Measurements from ENCODE around the gene TMOD3. TPM values are rescaled to one million over a fixed set of nuclear protein-coding genes. Genes with fewer than 3 reads are reported as not detected.

The TMOD3 gene
- total and polyA plus RNA-seq, 2 of the 4 experiments (the other 2 are of a cell fraction): 10.7 to 22.0 TPM

- peaks cover 16% of the 10 kb centered on the region for H3K36me3 ChIP-seq (ENCODE audit: control insufficient read depth, insufficient read depth, low read length)
- no peak overlapping the region for H3K4ac ChIP-seq (ENCODE audit: low read depth, low read length)
- no peak overlapping the region for H3K56ac ChIP-seq (ENCODE audit: extremely low read depth, insufficient read depth, low read length)
- H2BK5ac ChIP-seq (ENCODE audit: low read depth, low read length, poor library complexity, severe bottlenecking): peak overlapping the region; percentile 43
- peaks cover 14% of the 10 kb centered on the region for H3K4me1 ChIP-seq (ENCODE audit: control insufficient read depth, insufficient read depth, low read length)
- no peak overlapping the region for H2BK20ac ChIP-seq (ENCODE audit: low read depth, low read length)
- ChIA-PET POLR2A (ENCODE audit: unreplicated experiment) (no interaction called here), CTCF (no interaction called here)
- ATAC-seq (ENCODE audit: low read depth): peak; percentile 84
- no peak overlapping the region; the same call in 1 of the 2 replicates for H3K23ac ChIP-seq (ENCODE audit: low read depth, low read length)
- H4K8ac ChIP-seq (ENCODE audit: low read depth in 2 of 2, low read length in 2 of 2): no peak overlapping the region
- 0 out of 2 replicates have a peak overlapping the region, but pooled peaks have one; percentile 0 for H4K91ac ChIP-seq (ENCODE audit: insufficient read depth, low read depth, low read length)
- DNase-seq: peak; percentile 91
- no peaks in the 10 kb centered on the region for H4K20me1 ChIP-seq (ENCODE audit: insufficient read depth, low read length)
- no peak overlapping the region for H2BK15ac ChIP-seq (ENCODE audit: low read depth, low read length)
- no peak overlapping the region for H3K9ac ChIP-seq (ENCODE audit: low read depth, low read length)
- H3K14ac ChIP-seq (replicated peaks; ENCODE audit: low read depth, low read length): no peak overlapping the region
- dilution Hi-C loops (cut with HindIII; ENCODE audit: low sequenced_read_pairs, unreplicated experiment): no loop called here
- in situ Hi-C loops (cut with MboI; ENCODE audit: low sequenced_read_pairs): no loop called here
- H3K9me3 ChIP-seq (ENCODE audit: control insufficient read depth, insufficient read depth, low read length): no peaks in the 10 kb centered on the region
- no peak overlapping the region; the same call in 1 of the 2 replicates for H3K27ac ChIP-seq (ENCODE audit: insufficient read depth, low read length)
- no CpG with 5 or more reads among the region's 2 CpGs for WGBS, 2 experiments (ENCODE audit: extremely low coverage in 2 of 2, insufficient read length in 1 of 2)
- H3K9me1 ChIP-seq (ENCODE audit: insufficient read depth, low read length): peaks cover 13% of the 10 kb centered on the region
- no peak overlapping the region for H3K18ac ChIP-seq (ENCODE audit: low read depth, low read length)
- H2AK9ac ChIP-seq (replicated peaks; ENCODE audit: low read depth, low read length, poor library complexity): no peak overlapping the region
- H4K5ac ChIP-seq (ENCODE audit: low read depth, low read length): no peak overlapping the region
- intact Hi-C loops (cut with micrococcal nuclease): no loop called here
- H3K4me3 ChIP-seq (ENCODE audit: insufficient read depth, low read depth, low read length): no peak overlapping the region
- 0 out of 2 replicates have a peak overlapping the region, but pooled peaks have one; percentile 2 for H3K4me2 ChIP-seq (ENCODE audit: low read depth, low read length)
- BruUV-seq (replicated peaks): no TSS peak
- no peak overlapping the region for H2AFZ ChIP-seq (replicated peaks; ENCODE audit: low read length, poor library complexity)
- peaks cover 51 to 66% of the 10 kb centered on the region in 2 experiments for H3K79me1 ChIP-seq (ENCODE audit: low read depth in 1 of 2, low read length in 2 of 2)
- H3K27me3 ChIP-seq (ENCODE audit: control insufficient read depth, insufficient read depth, low read length): no peaks in the 10 kb centered on the region
- H2BK120ac ChIP-seq (ENCODE audit: low read depth, low read length): peak overlapping the region; percentile 54; the same call in 1 of the 2 replicates
- no peak overlapping the region for H2AK5ac ChIP-seq (ENCODE audit: low read depth, low read length)
- TF ChIP-seq MAFK (IDR thresholded peaks at IDR 0.05; ENCODE audit: low read depth, low read length) (peak; percentile 2; the same call in 1 of the 2 replicates), NFE2L2 (IDR thresholded peaks at IDR 0.05; ENCODE audit: low read depth, low read length) (peak; percentile 86), BHLHE40 (IDR thresholded peaks at IDR 0.05; ENCODE audit: low read depth, low read length) (no peak), RFX5 (IDR thresholded peaks at IDR 0.05; ENCODE audit: low read depth, low read length) (no peak), CHD1 (IDR thresholded peaks at IDR 0.05; ENCODE audit: low read depth, low read length) (no peak), MAZ (IDR thresholded peaks at IDR 0.05; ENCODE audit: borderline replicate concordance, low read depth, low read length) (no peak), RAD21 (IDR thresholded peaks at IDR 0.05; ENCODE audit: low read length) (no peak), CEBPB (IDR thresholded peaks at IDR 0.05; ENCODE audit: low read depth, low read length) (no peak), MXI1 (IDR thresholded peaks at IDR 0.05; ENCODE audit: borderline replicate concordance, low read depth, low read length) (no peak), FOS (IDR thresholded peaks at IDR 0.05; ENCODE audit: low read depth, low read length) (0 out of 2 replicates have a peak, but pooled peaks have one; percentile 13)
- TF ChIP-seq, protein P1, sequence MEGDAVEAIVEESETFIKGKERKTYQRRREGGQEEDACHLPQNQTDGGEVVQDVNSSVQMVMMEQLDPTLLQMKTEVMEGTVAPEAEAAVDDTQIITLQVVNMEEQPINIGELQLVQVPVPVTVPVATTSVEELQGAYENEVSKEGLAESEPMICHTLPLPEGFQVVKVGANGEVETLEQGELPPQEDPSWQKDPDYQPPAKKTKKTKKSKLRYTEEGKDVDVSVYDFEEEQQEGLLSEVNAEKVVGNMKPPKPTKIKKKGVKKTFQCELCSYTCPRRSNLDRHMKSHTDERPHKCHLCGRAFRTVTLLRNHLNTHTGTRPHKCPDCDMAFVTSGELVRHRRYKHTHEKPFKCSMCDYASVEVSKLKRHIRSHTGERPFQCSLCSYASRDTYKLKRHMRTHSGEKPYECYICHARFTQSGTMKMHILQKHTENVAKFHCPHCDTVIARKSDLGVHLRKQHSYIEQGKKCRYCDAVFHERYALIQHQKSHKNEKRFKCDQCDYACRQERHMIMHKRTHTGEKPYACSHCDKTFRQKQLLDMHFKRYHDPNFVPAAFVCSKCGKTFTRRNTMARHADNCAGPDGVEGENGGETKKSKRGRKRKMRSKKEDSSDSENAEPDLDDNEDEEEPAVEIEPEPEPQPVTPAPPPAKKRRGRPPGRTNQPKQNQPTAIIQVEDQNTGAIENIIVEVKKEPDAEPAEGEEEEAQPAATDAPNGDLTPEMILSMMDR (conservative IDR thresholded peaks at IDR 0.05; ENCODE audit: low read depth, low read length): no peak
- TF ChIP-seq, protein P2, sequence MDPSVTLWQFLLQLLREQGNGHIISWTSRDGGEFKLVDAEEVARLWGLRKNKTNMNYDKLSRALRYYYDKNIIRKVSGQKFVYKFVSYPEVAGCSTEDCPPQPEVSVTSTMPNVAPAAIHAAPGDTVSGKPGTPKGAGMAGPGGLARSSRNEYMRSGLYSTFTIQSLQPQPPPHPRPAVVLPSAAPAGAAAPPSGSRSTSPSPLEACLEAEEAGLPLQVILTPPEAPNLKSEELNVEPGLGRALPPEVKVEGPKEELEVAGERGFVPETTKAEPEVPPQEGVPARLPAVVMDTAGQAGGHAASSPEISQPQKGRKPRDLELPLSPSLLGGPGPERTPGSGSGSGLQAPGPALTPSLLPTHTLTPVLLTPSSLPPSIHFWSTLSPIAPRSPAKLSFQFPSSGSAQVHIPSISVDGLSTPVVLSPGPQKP (IDR thresholded peaks at IDR 0.05; ENCODE audit: borderline replicate concordance, low read depth, low read length): no peak
Observed at GRCh38 chr15:51869060-51869421, 39.6 kb downstream of the TMOD3 start.

All from IMR-90 (cell line).